ENCODE measurements around the gene NEMP1.
A peak's percentile ranks its signal among the peaks of the same experiment; 100 is the strongest.
"Not testable (repeated sequence)": the region's sequence is repeated elsewhere in the genome, so short reads cannot be mapped to it uniquely, and the experiment has no call there.

The NEMP1 gene

DNA sequence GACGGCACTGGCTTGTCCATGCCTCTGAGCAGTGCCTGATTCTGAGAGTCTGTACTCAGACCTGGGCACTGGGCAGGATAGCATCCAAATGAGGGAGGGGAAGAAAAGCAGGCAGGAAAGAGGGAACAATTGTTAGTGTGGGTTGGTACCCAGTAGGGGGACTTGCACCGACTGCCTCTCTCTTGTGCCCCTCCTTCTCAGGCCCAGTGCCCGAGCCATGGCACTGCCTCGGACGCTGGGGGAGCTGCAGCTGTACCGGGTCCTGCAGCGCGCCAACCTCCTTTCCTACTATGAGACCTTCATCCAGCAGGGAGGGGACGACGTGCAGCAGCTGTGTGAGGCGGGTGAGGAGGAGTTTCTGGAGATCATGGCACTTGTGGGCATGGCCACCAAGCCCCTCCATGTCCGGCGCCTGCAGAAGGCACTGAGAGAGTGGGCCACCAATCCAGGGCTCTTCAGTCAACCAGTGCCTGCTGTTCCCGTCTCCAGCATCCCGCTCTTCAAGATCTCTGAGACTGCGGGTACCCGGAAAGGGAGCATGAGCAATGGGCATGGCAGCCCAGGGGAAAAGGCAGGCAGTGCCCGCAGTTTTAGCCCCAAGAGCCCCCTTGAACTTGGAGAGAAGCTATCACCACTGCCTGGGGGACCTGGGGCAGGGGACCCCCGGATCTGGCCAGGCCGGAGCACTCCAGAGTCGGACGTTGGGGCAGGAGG is 12.5 kb upstream of the NEMP1 start:
- no peak for DNase-seq

DNA sequence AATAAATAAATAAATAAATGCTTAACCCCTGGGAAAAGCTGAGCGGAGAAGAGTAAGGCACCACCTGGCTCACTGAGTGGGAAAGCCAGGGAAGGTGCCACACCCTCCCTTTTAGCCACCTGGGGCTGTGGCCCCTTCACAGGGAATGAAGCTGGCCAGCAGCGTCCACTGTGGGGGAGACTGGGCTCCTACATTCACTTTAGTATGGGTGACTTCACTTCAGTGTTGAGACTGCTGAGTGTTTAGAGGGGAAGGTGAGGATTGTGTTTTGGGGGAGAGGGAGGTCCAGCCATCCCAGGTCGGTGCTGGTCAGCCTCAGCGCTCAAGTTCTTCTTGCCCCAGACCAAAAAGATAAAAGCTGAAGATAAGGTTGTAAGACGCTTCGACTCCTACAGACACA is 11.9 kb upstream of the NEMP1 start:
- DNase-seq = no peak

DNA sequence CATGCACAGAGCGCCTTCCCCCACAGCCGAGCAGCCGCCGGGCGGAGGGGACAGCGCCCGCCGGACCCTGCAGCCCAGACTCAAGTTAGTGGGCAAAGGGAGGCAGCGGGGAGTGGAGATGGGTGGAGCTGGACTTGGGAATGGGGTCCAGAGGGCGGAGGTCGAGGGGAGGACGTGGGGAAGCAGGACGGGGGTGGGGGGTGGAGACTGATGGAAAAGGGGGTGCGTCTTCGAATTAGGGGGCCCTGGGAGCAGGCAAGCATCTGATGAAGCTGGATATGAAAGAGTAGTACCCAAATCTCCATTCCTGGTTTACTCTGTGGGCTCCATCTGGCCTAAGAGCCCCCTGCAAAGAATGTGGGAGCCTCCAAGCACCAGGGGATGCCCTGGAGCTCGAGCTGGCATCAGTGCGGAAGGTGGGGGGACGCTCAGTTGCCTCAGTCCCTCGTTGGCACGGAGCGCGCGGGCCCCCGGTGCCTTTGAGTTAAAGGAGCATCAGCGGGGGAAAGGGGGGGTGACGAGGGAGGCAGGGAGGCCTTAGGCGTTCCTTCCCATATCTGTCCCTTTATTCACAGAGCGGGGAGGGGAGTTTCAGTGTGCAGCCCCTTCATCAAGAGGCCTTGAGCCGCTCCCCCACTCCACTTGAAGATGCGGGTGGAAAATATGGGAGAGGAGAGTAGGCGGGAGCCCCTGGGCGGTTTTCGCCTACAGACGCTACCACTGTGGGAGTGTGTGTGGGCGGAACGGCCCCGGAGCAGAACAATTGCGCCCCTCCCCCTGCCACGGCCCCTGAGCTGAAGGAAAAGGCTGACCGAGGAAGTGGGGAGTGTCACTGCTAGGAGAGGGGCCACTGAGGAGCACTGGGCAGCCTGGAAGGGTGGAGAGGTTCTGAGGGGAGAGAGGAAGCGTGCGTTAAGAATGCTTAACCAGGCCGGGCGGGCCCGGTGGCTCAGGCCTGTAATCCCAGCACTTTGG is 11.0 kb upstream of the NEMP1 start:
- DNase-seq = no peak

DNA sequence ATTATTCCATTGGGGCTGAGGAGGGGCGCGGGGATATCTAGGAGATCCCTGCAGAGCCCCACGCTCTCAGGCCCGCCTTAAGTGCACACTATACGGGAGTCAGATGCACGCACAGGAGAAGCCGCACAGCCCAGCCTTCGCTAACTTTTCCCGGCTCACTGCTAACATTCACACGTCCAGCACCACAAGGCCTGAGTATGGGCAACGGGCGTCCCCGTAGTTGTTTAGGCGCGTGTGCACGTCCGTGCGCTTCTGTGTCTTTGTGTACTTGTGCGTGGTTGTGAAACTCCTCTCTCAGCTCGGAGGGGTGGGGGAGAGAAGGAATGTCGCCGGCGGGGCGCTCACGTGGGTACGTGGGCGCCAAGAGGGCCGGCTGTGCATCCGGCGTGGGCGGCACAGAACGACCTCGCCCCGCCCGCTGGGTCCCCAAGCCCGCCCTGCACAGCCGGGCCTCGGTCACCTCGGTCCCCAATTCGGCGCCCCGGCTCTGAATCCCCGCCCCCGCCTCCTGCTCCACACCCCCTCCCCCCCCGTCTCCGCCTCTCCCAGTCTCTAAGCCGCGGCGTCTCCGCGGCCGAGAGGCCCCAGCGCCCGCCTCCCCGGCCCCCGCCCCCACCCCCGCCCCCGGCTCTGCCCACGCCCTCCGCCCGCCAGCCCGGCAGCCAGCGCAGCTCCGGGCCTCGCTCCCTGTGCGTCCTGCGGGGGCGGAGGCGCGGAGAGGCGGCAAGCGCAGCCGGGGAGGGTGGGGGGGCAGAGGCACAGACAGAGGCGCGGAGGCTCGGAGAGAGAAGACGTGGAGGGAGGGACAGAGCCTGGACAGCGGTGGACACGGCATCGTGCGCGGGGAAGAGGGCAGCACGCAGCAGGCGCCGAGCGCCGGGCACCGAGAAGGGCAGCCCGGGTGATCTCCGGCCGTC is 10.0 kb upstream of the NEMP1 start, which contains the start of gene NAB2:
NAB2 (plus strand) TSS at position 761 of the 917 bp plus-strand sequence. CDS start 158 bp downstream, outside the sequence.
- peak; percentile 72 for DNase-seq

DNA sequence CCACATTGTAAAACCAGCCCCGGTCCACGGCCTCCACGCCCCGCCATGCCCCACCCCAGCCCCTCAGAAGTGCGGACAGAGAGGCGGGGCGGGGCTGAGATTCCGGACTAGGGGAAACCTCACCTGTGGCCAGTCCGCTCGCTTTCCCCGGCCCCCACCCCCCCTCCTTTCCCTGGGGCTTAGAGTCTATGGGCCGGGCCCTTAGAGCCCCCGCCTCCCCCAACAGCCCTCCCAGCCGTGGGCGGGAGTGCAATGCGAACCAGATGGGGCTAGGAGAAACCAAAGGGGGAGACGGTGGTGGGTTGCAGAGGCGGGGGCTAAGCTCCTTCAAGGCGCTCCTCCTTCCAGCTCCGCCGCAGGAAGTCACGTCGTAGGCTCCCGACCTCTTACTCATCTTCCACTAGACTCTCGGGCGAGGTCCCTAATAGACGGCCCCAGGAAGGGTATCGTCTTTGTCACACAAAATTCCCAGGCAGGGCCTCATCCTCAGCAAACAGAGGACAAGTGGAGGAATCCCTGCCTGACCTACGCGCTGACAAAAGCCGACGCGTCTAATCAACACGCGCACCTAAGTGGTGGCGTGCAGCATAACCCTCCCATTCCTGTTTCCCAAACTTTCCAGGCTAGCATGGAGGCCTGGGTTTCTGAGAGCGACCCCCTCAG is 9.2 kb upstream of the NEMP1 start:
- peak; percentile 45 for DNase-seq

DNA sequence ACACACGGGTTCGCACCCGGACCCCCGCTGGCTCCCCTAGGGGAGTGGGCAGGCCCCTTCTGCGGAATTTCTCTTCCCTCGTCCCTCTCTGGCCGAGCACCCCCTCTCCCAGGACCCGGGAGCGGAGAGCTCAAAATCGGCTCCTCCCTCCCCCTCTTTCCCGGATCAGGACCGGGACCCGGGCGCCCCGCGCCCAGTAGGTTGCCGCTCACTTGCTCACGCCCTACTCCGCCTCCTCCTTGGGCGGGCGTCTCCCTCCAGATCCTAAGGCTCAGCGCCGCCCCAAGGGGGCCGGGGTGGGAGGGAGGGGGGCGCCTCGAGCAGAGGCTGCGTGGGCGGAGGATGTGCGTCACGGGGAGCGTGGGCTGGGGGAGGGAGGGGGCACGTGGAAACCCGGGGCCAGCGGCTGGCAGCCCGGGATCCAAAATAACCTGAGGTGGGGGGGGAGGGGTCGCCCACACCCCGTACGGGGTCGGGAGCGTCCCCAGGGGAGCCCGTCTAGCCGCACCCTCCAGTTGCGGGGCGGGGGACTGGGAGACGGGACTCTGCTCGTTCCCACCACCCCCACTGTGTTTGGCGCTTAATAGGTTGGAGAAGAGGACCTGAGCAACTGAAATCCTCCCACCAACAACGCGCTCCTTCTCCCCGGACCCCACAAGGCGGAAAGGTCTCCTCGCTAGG is 8.6 kb upstream of the NEMP1 start:
- peak; percentile 51 for DNase-seq

DNA sequence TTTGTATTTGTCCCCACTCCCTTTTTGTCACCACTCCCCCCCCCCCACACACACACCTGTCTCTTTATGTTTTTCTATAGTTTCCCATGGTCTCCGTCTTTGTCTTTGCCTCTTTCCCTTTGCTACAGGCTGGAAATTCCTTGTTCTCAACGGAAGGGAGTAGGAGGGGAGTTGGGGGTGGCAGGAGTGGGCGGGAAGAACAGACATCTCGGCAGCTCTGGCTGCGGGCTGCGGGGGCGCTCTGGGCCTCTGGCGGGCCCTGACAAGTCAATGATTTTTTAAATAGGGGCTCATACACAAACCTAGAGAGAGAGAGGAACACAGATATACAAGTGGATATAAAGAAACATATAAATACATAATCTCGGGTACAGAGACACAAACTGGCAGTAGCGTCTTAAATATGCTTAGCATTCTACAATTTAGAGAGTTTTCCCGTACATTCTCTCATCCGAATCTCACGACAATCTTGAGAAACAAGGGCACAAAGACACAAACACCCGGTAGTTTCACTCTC is 8.0 kb upstream of the NEMP1 start:
- DNase-seq = no peak

DNA sequence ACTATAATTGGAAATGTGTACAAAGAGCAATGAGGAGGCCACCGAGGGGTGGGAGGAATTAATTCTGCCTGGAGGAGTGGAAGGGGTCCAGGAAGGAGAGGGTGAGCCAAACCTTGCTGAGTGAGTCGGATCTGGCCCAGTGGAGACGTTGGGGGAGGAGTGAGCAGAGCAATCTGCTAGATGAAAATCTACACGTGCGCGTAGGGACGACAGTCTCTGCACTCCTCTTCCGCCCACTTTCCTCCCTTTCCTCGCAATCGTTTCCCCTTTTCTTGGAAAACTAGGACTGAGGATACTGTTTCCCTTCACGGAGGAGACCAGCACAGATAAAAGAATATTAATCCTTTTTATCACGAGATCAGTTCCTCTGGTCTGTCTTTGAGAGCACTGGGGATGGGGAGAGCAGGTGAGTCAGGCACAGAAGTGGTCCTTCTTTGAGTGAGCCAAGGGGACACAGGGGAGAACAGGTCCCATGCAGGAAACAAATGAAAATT is 7.5 kb upstream of the NEMP1 start:
- no peak for DNase-seq

DNA sequence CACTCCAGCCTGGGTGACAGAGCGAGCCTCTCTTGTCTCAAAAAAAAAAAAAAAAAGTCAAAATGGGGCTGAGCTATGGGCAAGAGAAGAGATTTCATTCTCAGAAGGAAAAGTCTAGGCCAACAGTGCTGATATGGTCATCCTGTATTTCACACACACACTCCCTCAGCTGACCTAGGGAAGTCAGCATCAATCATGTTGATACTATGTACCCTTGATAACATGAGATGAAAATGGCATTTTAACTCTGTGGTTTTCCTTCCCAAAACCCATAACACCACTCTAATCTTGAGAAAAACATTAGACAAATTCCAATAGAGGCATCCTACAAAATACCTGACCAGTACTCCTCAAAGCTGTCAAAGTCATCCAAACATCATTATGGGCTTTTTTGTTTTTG is 2.3 kb upstream of the NEMP1 start:
- no peak for DNase-seq

DNA sequence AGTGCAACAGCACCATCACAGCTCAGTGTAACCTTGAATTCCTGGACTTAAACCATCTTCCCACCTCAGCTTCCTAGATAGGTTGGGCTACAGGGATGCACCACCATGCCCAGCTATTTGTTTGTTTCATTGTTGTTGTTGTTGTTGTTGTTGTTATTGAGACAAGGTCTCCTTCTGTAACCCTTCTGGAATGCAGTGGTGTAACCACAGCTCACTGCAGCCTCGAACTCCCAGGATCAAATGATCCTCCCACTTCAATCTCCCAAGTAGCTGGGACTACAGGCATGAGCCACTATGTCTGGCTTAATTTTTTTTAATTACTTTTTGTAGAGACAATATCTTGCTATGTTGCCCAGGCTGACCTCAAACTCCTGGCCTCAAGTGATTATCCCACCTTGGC is 1.2 kb upstream of the NEMP1 start:
- DNase-seq = no peak

DNA sequence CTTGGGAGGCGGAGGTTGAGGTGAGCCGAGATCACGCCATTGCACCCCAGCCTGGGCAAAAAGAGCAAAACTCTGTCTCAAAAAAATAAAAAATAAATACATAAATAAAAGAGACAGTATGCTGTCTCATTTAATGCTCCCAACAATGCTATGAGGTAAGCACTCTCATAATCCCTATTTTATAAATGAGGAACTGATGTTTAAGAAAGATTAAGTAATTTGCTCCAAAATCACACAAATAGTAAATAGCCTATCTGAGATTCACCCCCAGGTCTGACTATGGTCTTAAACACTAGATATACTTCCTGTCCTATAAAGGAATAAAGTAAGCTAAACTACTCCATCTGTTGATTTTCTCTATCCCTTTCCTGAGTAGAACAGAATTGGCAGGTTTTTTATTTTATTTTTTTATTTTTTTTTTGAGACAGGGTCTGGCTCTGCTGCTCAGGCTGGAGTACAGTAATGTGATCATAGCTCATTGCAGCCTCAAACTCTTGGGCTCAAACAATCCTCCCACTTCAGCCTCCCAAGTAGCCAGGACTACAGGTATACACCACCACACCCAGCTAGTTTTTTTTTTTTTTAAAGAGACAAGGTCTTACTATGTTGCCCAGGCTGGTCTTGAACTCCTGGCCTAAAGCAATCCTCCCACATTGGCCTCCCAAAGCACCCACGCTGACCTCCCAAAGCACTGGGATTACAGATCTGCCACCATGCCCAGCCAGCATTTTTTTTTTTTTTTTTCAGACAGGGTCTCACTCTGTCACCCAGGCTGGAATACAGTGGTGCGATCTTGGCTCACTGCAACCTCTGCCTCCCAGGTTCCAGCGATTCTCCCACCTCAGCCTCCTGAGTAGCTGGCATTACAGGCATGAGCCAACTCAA is 4.8 kb downstream of the NEMP1 start:
- not testable (repeated sequence) for DNase-seq

DNA sequence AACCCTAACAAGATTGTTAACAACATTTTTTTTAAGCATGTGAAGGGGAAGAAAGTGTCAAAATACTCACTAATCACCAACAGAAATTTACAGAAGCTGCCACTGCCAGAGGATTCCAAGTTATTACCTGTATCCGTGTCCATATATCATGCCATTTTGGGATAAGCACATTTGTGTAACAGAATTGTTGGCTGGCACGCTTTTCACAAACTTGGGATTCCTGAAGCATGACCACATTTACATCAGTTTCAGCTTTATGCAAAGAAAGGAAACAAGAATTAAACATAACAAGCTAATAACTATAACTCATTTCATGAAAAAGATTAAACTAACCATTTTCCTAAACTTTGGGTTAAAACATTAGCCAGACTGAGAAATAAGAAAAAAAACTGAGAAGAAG is 5.9 kb downstream of the NEMP1 start:
- no peak for DNase-seq

DNA sequence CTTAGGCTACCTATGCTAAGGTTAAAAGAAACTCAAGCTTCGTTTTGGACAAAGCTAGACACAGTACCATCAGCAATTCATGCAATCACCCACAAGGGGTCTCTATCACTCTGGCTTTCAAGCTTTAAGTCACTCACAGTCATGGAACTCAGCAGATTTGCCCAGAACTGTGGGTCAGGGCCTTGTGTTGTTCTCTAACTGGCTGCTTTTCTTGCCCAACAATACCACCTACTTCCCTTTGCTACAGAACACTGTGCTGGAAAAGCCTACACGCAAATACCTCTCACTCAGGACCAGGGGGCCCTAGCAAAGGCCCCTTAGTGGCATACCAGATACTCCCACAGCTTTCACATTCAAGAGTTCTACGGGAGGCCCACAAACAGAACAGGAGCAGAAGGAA is 9.1 kb downstream of the NEMP1 start:
- DNase-seq = no peak

DNA sequence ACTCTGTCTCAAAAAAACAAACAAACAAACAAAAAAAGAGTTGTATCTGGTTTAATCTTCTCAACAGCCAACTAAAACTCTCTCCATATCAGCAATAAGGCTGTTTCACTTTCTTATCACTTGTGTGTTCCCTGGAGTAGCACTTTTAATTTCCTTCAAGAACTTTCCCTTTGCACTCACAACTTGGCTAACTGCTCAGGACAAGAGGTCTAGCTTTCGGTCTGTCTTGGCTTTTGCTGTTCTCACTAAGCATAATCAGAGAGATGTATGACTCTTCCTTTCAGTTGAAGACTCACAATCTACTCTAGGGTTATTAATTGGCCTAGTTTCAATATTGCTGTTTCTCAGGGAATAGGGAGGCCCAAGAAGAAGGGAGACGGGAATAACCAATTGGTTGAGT is 12.3 kb downstream of the NEMP1 start:
- no peak for DNase-seq

DNA sequence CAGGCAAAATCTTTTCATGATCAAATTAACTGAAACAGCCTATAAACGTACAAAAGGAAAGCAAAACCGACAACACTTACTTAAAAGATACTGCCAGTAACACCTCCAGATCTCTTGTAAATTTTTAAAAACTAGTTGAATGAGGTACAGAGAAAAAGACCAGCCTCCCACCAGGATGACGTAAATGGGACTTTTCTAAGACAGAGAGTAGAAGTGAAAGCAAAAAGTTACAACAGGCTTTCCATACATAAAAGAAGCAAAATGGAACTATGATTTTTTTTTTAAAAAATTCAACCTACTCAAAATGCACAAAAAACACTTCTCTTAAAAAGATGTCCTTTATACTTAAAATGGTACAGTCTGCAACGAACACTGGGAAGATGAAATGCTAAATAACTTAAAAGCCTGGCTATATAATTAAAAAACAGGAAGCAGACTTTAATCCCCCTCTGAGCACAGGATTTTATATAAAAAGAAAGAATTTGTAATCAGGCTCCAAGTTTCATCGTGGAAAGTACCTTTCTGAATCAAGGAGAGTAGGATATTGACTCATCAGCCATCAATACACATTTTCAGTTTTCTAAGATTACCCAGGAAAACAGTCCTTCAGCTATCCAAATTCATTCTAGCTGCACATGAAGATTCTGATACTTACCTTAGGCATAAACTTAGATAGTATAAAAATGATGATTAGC is 14.5 kb downstream of the NEMP1 start:
- DNase-seq = no peak

DNA sequence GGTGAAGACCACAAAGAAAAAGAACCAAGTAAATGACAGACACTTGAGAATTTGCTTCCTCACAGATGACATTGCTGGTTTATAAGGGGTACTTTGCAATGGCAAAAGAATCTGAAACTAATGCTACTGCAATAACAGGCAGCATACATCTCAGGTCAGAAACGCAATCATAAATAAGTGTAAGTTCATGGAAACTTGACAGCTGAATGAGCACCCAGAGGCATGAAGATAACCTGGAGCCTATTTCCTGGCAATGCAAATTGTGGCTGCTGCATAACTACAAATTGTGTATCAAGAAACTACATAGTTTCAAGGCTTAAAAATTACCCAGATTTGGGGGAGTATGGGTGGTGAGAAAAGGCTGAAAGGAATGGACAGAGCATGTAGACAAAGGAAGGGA is 20.1 kb downstream of the NEMP1 start:
- no peak for DNase-seq

DNA sequence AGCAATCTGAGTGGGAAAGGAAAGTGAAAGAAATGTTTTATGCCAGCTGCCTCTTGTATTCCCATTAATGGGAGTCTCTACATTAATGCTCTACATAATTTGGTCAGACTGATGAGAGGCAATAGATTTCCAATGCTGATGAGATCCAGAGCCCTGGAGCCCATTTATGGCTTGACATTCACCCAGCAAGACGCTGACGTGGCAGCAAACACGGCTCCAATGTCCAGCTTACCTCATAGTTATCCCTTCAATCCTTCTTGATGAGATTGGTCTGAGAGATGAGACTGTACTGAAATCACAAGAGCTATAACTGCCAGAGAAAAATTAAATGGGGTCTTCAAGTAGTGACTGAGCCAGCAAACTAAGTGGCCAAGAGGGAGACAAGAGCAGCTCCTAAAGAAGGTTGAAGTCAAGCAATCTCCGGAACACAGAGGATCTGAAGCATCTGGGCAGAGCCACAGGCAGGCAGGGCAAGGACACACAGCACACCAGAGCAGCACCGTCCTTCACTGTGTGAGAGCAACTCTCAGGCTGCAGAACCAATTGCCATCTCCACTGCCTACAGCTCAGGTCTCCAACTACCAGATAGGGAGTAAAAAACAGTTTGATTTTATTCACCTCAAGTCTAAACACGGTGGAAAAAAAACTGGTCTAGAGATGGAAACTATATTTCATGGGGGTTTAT is 21.4 kb downstream of the NEMP1 start:
- DNase-seq = no peak

DNA sequence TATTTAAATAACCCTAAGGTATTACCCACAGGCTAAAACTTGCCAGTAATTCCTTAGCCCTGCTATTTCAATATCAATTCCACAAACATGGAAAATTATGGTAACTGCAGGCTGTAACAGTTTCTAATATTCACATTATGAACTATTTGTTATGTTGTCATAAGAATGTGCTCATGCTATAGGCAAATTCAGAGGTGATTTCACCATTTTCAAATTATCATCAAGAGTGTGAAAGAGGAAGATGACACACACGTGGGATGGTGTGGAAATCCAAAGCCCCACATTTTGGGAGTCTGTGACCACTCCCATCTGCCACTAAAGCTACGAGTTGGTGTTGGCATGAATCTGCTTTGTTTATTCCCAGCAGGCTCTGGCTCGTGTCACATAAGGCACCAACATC is 22.8 kb downstream of the NEMP1 start:
- no peak for DNase-seq

DNA sequence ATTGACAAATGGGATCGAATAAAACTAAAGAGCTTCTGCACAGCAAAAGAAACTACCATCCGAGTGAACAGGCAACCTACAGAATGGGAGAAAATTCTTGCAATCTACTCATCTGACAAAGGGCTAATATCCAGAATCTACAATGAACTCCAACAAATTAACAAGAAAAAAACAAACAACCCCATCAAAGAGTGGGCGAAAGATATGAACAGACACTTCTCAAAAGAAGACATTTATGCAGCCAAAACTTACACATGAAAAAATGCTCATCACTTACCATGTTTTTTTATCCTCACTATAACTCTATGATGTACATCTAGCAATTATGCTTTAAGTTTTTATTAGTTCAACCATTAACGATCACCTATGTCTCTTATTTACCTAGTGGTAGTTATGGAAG is 24.7 kb downstream of the NEMP1 start:
- not testable (repeated sequence) for DNase-seq
